GM19324 (cell line): Measurements from ENCODE around the gene SASH1.

ENCODE experiments used
- ATAC-seq: cut with Tn5 transposase; IDR thresholded peaks from one replicate; pipeline ENCODE4 v1.9.1; 2021; ENCODE audit warnings: mild to moderate bottlenecking, moderate library complexity; ENCODE audit not compliant: unreplicated experiment, low FRiP score

The SASH1 gene

GRCh38 chr6:148342350-148343046 lies at the start of gene SASH1:
SASH1 (plus strand) TSS chr6:148342838; CDS start chr6:148343068, 230 bp downstream.
- peak; percentile 76 for ATAC-seq

GRCh38 chr6:148293181-148293995 lies 49.2 kb upstream of the SASH1 start:
- ATAC-seq = no peak

GRCh38 chr6:148294059-148294458 lies 48.6 kb upstream of the SASH1 start:
- no peak for ATAC-seq

GRCh38 chr6:148295261-148295887 lies 47.3 kb upstream of the SASH1 start:
- no peak for ATAC-seq

- ATAC-seq = no peak
Measured at GRCh38 chr6:148296771-148297170, 45.9 kb upstream of the SASH1 start.

GRCh38 chr6:148298683-148299082 lies 44.0 kb upstream of the SASH1 start:
- no peak for ATAC-seq

GRCh38 chr6:148303616-148304015 lies 39.0 kb upstream of the SASH1 start:
- ATAC-seq = no peak

- ATAC-seq = no peak
Measured at GRCh38 chr6:148304976-148305375, 37.7 kb upstream of the SASH1 start.

GRCh38 chr6:148306286-148306685 lies 36.4 kb upstream of the SASH1 start:
- no peak for ATAC-seq

GRCh38 chr6:148307405-148307804 lies 35.2 kb upstream of the SASH1 start:
- ATAC-seq = no peak

GRCh38 chr6:148309301-148309700 lies 33.3 kb upstream of the SASH1 start:
- no peak for ATAC-seq

- no peak for ATAC-seq
Measured at GRCh38 chr6:148311966-148312669, 30.5 kb upstream of the SASH1 start.

- ATAC-seq = no peak
Measured at GRCh38 chr6:148313488-148313887, 29.1 kb upstream of the SASH1 start.

- no peak for ATAC-seq
Measured at GRCh38 chr6:148316308-148316707, 26.3 kb upstream of the SASH1 start.

- ATAC-seq = no peak
Measured at GRCh38 chr6:148317051-148317450, 25.6 kb upstream of the SASH1 start.

- ATAC-seq = no peak
Measured at GRCh38 chr6:148317739-148318138, 24.9 kb upstream of the SASH1 start.

- no peak for ATAC-seq
Measured at GRCh38 chr6:148322704-148323103, 19.9 kb upstream of the SASH1 start.

GRCh38 chr6:148323344-148323743 lies 19.3 kb upstream of the SASH1 start:
- ATAC-seq = no peak

- no peak for ATAC-seq
Measured at GRCh38 chr6:148324297-148324985, 18.2 kb upstream of the SASH1 start.
